HG02970 (cell line): ENCODE measurements around the gene EPRS1.
"Not testable (repeated sequence)": the region's sequence is repeated elsewhere in the genome, so short reads cannot be mapped to it uniquely, and the experiment has no call there.

Experiments
- ATAC-seq: cut with Tn5 transposase; IDR thresholded peaks from one replicate; pipeline ENCODE4 v1.9.1; 2021; ENCODE audit warnings: mild to moderate bottlenecking, moderate library complexity, moderate number of reproducible peaks; ENCODE audit not compliant: unreplicated experiment, low FRiP score

EPRS1 gene

GRCh38 chr1:220046052-220046930 lies at the start of gene EPRS1:
EPRS1 (minus strand) TSS chr1:220046505; CDS start chr1:220046388, 117 bp downstream.
- ATAC-seq, result peak; percentile 99

GRCh38 chr1:220094016-220094911 lies 48.0 kb upstream of the EPRS1 start, which contains the start of gene IARS2:
IARS2 (plus strand) TSS chr1:220094132; CDS start chr1:220094217, 85 bp downstream.
- peak; percentile 51 for ATAC-seq

- ATAC-seq, result peak; percentile 1
Measured at GRCh38 chr1:220093361-220094015, 47.2 kb upstream of the EPRS1 start.

GRCh38 chr1:220092694-220093093 lies 46.4 kb upstream of the EPRS1 start:
- ATAC-seq, result no peak

- ATAC-seq, result peak; percentile 79
Measured at GRCh38 chr1:220089650-220090556, 43.6 kb upstream of the EPRS1 start, which contains the start of gene BPNT1. BPNT1 (minus strand) TSS chr1:220089788; CDS start chr1:220079846, 9,942 bp downstream.

- ATAC-seq, result not testable (repeated sequence)
Measured at GRCh38 chr1:220086261-220086686, 40.0 kb upstream of the EPRS1 start.

GRCh38 chr1:220084460-220084859 lies 38.2 kb upstream of the EPRS1 start:
- ATAC-seq, result no peak

GRCh38 chr1:220077887-220078286 lies 31.6 kb upstream of the EPRS1 start:
- ATAC-seq, result no peak

GRCh38 chr1:220076861-220077762 lies 30.8 kb upstream of the EPRS1 start:
- ATAC-seq, result no peak

- no peak for ATAC-seq
Measured at GRCh38 chr1:220067269-220068204, 21.2 kb upstream of the EPRS1 start.

- no peak for ATAC-seq
Measured at GRCh38 chr1:220062629-220063028, 16.3 kb upstream of the EPRS1 start.

- ATAC-seq, result no peak
Measured at GRCh38 chr1:220060876-220061275, 14.6 kb upstream of the EPRS1 start.

GRCh38 chr1:220056374-220056773 lies 10.1 kb upstream of the EPRS1 start:
- ATAC-seq, result no peak

- ATAC-seq, result no peak
Measured at GRCh38 chr1:220045356-220046051, 801 bp downstream of the EPRS1 start.

- no peak for ATAC-seq
Measured at GRCh38 chr1:220044678-220045355, 1.5 kb downstream of the EPRS1 start.

- no peak for ATAC-seq
Measured at GRCh38 chr1:220043646-220044045, 2.7 kb downstream of the EPRS1 start.
